ENCODE results near the gene CISH. TPM values are rescaled to one million over a fixed set of nuclear protein-coding genes. Genes with fewer than 3 reads are reported as not detected.

CISH gene
- total RNA-seq, 1 experiment from 2014 or later: 0.20 TPM

DNA sequence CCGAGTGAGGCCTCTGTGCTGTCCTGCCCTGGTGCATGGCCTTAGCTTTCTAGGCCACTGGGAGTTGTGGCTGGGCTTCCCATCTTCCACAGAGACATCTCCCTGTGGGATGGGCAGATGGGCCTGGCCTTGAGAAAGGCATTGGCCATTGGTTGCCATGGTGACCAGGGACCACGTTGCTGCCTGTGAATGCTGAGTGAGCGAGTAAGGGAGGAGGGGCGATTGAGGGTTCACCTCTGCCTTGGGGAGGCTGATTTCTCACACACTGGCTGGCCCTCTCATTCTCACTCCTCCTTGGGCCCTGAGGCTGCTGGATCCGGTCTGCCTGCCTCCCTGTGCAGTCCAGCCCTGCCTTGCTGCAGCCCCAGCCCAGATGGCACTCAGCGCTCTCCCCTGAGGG is 36.7 kb upstream of the CISH start:
- Histone ChIP-seq H3K4me3 (no peak overlapping the region), H3K9me3 (no peaks in the 10 kb centered on the region), H3K36me3 (no peaks in the 10 kb centered on the region), H3K27me3 (no peaks in the 10 kb centered on the region)
- no peak for DNase-seq

DNA sequence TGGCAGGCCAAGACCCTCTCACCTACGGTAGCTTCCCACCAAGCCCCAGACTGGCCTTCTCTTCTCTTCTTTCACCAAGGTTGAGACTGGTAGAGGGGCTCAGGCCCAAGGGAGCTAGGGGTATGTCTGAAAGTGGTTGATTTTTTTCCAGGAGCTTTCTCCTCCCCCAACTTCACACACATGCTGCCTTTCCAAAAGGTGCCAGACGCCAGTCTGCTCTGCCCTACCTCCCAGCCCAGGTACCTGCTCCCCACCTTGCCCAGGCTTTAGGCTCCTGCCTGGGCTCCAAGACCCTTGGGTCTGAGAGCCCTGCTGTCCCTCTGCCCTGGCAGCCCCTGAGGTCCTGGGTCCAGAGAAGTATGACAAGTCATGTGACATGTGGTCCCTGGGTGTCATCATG is 33.8 kb upstream of the CISH start:
- Histone ChIP-seq H3K27me3 (no peaks in the 10 kb centered on the region), H3K4me3 (no peak overlapping the region), H3K36me3 (no peaks in the 10 kb centered on the region), H3K9me3 (no peaks in the 10 kb centered on the region)
- no peak for DNase-seq

DNA sequence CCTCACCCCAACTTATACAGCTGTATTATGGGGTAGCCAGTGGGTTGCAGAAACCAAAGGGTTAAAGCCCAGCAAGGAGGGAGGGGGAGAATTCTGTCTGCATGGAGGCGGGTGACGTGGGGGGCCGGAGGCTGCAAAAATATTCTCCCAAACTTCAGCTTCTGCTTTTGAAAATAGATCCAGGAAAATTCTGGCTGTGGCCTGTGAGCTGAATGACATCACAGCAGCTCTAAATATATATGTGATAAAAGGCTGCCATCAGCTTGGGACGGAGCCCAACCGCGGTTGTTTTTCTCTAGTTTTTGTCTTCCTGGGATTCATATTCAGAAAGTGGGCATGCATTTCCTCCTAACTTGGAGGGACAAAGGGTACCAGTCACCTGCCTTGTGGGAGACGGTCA is 33.0 kb upstream of the CISH start:
- no peak for DNase-seq
- Histone ChIP-seq H3K9me3 (no peaks in the 10 kb centered on the region), H3K36me3 (no peaks in the 10 kb centered on the region; the same call in 1 of the 2 replicates), H3K27me3 (no peaks in the 10 kb centered on the region), H3K4me3 (no peak overlapping the region)

DNA sequence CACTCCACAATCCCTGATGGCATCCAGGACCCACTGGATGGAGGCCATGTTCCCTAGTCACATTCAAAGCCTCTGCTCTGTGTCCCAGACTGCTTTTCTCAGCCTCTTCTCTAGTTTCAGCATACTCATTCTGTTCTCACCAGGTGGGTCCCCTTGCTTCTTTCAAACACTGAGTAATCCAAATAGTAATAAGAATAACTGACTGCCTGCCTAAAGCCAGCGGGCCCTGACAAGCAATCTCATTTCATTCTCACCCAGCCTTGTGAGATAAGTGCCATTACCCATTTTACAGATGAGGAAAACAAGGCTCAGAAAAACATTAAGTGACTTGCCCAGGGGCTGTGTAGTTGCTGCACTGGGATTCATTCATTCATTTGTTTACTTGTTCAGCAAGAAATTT is 30.8 kb upstream of the CISH start:
- Histone ChIP-seq H3K4me3 (no peak overlapping the region), H3K27me3 (no peaks in the 10 kb centered on the region), H3K36me3 (no peaks in the 10 kb centered on the region; the same call in 1 of the 2 replicates), H3K9me3 (no peaks in the 10 kb centered on the region)
- no peak for DNase-seq

DNA sequence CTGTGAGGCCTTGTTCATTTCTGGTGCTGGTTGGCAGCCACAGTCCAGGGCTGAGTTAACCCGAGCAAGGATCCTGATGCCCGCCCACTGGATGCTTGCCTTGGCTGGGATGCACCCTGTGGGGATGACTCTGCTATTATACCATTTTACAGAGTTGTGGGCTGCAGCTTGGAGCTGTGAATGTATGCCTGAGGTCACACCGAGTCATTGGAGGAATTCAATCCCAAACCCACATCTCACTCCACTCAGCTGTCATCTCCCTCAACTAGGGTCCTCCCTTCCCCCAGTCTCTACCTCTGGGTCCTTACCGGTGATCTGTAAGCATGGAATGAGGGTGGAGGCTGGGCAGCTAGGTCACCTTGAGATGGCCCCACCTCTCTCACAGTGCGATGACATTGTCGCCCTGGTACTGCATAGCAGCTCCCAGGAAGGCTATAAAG is 27.5 kb upstream of the CISH start:
- no peaks in the 10 kb centered on the region; the same call in 1 of the 2 replicates for H3K36me3 ChIP-seq
- H3K27me3 ChIP-seq: no peaks in the 10 kb centered on the region
- H3K9me3 ChIP-seq: no peaks in the 10 kb centered on the region
- H3K4me3 ChIP-seq: no peak overlapping the region
- DNase-seq: peak; percentile 85

DNA sequence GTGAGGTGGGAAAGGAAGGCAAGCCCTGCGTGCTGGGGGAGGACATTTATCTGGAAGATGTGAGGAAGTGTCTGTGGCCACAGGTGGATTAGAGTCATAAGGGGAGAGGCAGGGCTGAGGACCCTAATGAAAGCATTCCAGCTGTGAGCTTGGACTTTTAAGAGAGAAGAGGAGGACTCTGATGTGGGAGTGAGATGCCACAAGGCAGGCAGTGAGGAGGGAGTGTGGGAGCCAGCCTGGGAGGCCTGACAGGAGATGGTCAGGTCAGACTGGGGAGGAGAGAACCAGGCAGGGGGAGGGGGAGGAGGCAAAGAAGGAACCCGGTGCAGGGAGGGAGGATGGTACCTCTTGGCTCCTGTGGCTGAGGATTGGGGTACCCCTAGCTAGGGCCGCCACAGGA is 26.4 kb upstream of the CISH start:
- no peaks in the 10 kb centered on the region; the same call in 1 of the 2 replicates for H3K36me3 ChIP-seq
- DNase-seq: no peak
- no peaks in the 10 kb centered on the region for H3K9me3 ChIP-seq
- H3K27me3 ChIP-seq: no peaks in the 10 kb centered on the region
- no peak overlapping the region for H3K4me3 ChIP-seq

DNA sequence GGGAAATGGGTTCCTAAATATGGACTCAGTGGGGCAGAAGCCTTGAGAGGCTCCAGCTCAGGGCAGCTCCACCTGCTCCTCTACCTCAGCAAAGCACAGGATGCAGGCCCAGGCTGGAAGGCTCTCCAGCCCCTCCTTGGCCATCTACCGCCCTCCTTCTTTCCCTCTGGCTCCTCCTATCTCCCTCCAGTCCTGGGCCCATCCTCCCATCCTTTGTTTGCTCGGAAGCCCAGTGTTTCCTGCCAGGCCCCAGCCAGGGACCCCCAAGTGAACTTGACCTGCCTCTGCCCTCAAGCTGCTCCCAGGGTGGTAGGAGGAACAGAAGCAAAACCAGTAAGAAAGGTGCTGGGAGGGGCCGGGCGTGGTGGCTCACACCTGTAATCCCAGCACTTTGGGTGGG is 25.4 kb upstream of the CISH start:
- Histone ChIP-seq H3K36me3 (no peaks in the 10 kb centered on the region; the same call in 1 of the 2 replicates), H3K9me3 (no peaks in the 10 kb centered on the region), H3K27me3 (no peaks in the 10 kb centered on the region), H3K4me3 (no peak overlapping the region)
- no peak for DNase-seq

DNA sequence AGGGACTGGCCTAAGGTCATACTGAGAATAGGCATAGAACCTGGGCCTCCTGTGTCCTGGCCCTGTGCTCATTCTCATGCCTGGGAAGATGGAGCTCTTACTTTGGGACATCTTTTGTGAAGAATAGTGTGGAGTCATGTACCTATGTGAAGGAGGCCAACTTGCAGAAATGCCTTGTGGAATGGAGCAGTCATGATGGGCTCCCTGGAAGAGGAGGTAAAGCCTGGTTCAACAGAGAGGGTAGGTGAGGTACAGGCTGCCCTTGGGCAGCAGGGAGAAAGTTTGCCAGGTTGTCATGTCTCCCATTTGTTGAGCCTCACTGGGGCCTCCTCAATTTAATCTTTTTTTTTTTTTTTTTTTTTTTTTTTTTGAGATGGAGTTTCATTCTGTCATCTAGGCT is 23.5 kb upstream of the CISH start:
- no peak for DNase-seq
- Histone ChIP-seq H3K36me3 (no peaks in the 10 kb centered on the region; the same call in 1 of the 2 replicates), H3K4me3 (no peak overlapping the region), H3K27me3 (no peaks in the 10 kb centered on the region), H3K9me3 (no peaks in the 10 kb centered on the region)

DNA sequence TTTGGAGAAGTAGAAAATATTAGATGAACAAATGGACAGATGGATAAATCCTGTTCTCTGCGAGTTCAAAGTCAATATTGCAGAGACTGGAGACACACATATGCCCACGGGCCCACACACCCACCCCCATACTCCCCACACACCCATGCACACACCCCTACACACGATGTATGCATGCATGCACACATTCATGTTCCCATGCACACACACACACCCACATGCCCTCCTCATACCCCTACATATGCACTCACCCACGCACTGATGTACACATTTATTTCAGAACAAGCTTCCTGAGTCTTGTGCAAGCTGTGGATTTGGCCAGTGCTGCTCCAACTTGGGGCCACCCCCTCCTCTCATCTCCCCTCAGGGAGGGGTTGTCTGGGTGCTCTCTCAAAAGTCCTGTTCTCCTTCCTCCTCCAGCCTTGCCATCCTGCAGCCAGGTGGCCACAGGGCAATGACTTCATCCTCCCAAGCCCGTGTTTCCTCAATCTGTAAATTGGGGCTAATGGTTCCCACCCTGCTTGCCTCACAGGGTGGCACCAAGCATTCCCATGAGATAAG is 21.7 kb upstream of the CISH start:
- Histone ChIP-seq H3K36me3 (no peaks in the 10 kb centered on the region; the same call in 1 of the 2 replicates), H3K9me3 (no peaks in the 10 kb centered on the region), H3K27me3 (no peaks in the 10 kb centered on the region), H3K4me3 (no peak overlapping the region)
- no peak for DNase-seq

DNA sequence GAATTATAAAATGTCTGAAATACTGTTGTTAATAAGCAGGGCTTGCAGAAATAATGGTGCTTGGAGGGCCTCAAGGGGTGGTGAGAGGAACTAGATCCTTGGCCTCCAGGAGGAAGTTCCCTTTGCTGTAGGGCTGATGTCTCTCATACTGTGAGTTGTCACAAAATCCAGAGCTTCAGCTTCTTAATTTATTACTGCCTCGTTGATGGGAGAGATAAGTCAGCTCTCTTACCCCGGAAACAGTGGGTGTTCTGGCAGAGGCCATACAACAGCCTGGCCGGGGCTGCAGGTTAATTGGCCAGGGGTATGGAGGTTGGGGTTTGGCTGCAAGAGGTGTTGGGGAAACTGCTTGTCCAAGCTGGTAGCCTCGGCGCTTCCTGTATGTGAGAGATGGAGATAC is 20.9 kb upstream of the CISH start:
- DNase-seq: no peak
- H3K4me3 ChIP-seq: no peak overlapping the region
- no peaks in the 10 kb centered on the region for H3K9me3 ChIP-seq
- no peaks in the 10 kb centered on the region for H3K27me3 ChIP-seq
- H3K36me3 ChIP-seq: no peaks in the 10 kb centered on the region; the same call in 1 of the 2 replicates

DNA sequence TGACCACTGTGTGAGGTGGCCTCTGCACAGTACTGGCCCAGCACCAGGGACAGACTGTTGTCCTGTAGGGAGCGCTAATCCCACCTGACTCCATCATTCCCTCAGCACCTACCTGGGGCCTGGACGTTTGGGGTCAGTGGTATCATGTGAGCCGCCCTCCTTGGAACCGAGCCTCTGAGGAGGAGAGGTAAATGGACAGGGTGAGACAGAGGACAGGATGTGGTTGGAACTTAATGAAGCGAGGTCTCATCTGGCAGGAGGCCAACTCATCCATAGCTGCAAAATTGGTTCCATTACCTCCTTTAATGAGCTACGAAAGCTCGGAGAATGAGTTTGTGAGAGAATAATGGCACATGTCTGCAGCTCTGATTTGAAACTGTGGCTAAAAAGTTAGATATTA is 19.3 kb upstream of the CISH start:
- DNase-seq: no peak
- no peaks in the 10 kb centered on the region for H3K9me3 ChIP-seq

DNA sequence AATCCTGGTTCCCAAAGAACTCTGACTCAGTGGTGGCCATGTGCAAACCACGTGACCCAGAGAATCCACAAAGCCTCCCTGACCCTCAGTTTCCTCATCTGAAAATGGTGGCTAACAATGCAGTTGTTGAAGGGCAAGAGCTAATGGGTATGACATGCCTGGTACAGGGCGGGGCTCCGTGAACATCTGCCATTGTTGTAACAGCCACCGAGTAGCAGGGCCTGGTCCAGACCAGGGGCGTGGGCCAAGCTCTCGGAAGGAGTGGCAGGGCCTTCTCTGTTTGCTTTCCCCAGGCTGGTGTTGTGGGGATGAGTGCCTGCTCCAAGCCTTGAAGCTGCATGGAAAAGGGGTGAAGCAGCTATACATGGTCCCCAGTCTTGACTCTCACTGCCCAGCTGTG is 18.8 kb upstream of the CISH start:
- DNase-seq: no peak
- Histone ChIP-seq H3K36me3 (no peaks in the 10 kb centered on the region; the same call in 1 of the 2 replicates), H3K9me3 (no peaks in the 10 kb centered on the region), H3K27me3 (no peaks in the 10 kb centered on the region), H3K4me3 (no peak overlapping the region)

More for the DNA sequence above, 19.3 kb upstream of the CISH start:
- Histone ChIP-seq H3K36me3 (no peaks in the 10 kb centered on the region; the same call in 1 of the 2 replicates), H3K27me3 (no peaks in the 10 kb centered on the region), H3K4me3 (no peak overlapping the region)

DNA sequence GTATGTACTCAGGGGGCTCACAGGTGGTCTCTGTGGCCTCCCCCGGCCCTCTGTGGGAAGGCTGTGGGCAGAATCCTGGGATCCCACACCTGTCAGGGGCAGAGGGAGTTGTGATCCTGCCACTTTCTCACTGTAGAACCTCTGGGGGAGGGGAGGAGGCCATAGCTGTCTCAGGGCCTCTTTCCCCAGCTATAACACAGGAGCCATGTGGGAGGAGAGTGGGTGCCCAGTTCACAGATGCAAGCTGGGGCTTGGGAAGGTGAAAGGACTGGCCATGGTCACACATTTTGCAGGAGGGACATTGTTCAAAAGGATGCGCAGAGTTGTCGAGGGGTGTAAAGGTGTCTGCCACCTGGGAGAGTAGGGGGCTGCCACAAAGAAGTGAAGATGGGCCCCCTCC is 17.0 kb upstream of the CISH start:
- Histone ChIP-seq H3K27me3 (no peaks in the 10 kb centered on the region), H3K9me3 (no peaks in the 10 kb centered on the region), H3K4me3 (no peak overlapping the region), H3K36me3 (no peaks in the 10 kb centered on the region; the same call in none of the 2 replicates)
- no peak for DNase-seq

DNA sequence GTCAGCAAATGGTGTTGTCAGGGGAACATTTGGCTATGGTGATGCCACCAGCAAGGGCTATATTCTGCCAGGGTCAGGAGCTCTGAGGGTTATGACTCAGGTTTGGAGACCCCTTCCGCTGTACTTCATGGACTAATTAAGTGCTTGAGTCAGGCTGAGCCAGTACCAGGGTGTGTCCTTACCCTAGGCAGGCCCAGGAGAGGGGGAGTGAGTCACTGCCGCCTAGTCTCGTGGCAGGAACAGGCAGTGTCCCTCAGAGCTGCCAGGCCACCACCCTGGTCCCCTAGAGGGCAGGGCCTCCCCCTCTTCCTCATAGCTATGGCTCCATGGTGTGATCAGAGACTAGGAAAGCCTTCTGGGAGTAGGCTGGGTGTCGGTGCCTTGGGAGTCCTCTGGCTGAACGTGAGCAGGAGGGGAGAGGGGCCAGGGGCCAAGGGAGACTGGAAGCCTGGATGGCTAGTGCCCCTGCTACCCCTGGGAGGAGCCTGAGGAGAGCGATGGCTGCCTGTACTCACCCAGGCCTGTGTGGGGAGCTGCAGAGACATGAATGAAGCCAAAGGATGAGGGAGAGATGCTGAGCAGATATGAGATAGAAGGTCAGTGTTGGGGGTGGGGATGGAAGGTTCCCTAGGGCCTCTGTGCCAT is 16.0 kb upstream of the CISH start:
- Histone ChIP-seq H3K9me3 (no peaks in the 10 kb centered on the region), H3K36me3 (no peaks in the 10 kb centered on the region; the same call in none of the 2 replicates), H3K27me3 (no peaks in the 10 kb centered on the region), H3K4me3 (no peak overlapping the region)
- peak; percentile 93 for DNase-seq

DNA sequence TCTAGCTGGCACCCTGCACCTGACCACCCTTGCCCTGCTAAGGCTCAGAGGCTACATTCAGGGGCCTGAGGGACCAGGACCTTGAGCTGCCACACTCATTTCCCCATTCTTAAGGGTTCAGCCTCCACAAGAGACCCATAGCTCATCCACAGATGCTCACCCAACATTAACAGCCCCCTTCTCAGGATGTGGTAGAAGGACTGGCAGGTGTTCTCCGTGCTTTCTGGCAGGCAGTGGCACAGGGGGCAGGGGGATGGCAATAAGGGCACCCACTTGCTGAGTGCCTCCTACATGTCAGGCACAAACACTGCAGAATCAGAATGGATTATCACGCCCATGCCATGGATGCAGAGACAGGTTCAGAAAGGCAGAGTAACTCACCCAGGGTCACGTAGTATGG is 14.8 kb upstream of the CISH start:
- Histone ChIP-seq H3K9me3 (no peaks in the 10 kb centered on the region), H3K4me3 (no peak overlapping the region), H3K27me3 (no peaks in the 10 kb centered on the region), H3K36me3 (no peaks in the 10 kb centered on the region; the same call in none of the 2 replicates)
- DNase-seq: no peak

DNA sequence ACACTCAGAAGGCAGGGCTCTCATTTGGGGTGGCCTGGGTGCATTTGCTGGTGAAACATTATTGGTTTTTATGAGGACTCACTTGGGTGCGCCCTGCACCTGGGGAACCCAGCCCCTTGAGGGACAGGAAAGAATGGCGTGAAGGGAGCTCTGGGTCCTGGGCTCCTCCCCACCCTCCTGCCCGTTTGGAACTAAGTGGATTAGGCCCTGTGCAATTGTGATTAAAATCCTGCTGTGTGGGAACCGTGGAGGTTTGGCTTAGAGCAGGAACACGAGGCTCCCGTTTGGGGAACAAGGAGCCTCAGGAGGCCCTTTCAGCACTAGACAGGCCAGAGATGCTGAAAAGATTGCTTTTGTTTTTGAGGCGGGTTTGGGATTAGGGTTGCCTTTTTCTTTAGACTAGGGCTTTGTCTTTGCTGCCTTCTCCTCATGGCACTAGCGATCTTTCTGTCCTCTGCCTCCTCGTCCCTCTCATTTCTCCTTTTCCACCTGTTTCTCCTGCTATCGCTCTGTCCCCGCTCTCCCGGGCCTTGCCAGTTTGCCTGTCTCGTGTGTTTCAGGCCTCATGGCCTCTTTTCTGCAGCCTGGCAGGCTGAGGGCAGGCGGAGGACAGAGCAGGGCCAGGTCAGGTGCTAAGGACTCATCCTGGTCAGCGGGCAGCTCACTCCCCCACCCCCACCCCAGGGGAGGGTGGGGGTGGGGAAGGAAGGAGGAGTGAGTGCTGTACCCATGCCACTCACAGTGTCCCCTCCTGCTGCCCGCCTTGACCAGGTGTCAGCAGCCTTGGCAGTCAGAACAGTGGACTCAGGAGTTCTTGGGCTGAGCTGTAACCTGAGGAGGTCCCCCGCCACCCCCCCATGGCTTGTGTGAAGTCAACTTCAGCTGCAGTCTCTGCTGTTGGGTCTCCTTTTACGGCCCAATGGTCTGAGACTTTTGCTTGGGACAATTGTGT is 13.9 kb upstream of the CISH start:
- no peak for DNase-seq
- Histone ChIP-seq H3K9me3 (no peaks in the 10 kb centered on the region), H3K27me3 (no peaks in the 10 kb centered on the region), H3K36me3 (no peaks in the 10 kb centered on the region; the same call in none of the 2 replicates), H3K4me3 (no peak overlapping the region)

DNA sequence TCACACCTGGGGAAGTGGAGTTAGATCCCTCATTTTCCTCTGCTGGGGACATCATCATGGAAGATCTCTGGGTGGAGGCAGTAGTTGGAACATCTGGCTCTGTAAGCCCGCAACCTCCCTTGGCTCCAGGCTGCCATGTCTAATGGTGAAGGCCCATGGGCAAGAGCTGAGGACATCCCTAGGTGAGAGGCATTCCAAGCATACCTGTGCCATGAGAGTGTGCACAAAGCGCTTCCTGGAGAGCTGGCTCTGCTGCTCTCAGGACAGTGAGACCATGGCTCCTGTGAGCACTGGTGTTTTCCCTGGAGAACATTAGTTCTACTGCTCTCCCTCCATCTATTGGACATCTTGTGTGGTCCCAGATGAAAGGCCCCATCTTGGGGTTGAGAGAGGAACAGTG is 13.1 kb upstream of the CISH start:
- H3K36me3 ChIP-seq: no peaks in the 10 kb centered on the region; the same call in none of the 2 replicates
- no peak for DNase-seq
- no peak overlapping the region for H3K4me3 ChIP-seq
- H3K9me3 ChIP-seq: no peaks in the 10 kb centered on the region
- no peaks in the 10 kb centered on the region for H3K27me3 ChIP-seq

All from MG63 (cell line).